Ishikawa (cell line): ENCODE results near the gene NNAT.

Source experiments
- CREB1 ChIP-seq: IDR thresholded peaks from 2 replicates; pipeline ENCODE4 v1.6.1; 2012; ENCODE audit warnings: low read depth
- EGR1 ChIP-seq: IDR thresholded peaks from 2 replicates; pipeline ENCODE4 v1.6.1; 2012
- EP300 ChIP-seq: IDR thresholded peaks from 2 replicates; pipeline ENCODE4 v1.6.1; 2012; ENCODE audit warnings: borderline replicate concordance
- FOXM1 ChIP-seq: IDR thresholded peaks from 2 replicates; pipeline ENCODE4 v1.6.1; 2012; ENCODE audit warnings: low read depth, borderline replicate concordance
- RAD21 ChIP-seq: IDR thresholded peaks from 2 replicates; pipeline ENCODE4 v1.6.1; 2012; ENCODE audit warnings: low read depth
- TEAD4 ChIP-seq: IDR thresholded peaks from 2 replicates; pipeline ENCODE4 v1.6.1; 2012
- TF ChIP-seq, protein P1 (sequence below): IDR thresholded peaks from 2 replicates; pipeline ENCODE4 v1.6.1; 2012

GRCh38 chr20:37537505-37537904 lies 16.5 kb downstream of the NNAT start:
- TF ChIP-seq EP300 (no peak), EGR1 (no peak), CREB1 (no peak), FOXM1 (no peak), RAD21 (no peak), TEAD4 (no peak)
- TF ChIP-seq, protein P1, sequence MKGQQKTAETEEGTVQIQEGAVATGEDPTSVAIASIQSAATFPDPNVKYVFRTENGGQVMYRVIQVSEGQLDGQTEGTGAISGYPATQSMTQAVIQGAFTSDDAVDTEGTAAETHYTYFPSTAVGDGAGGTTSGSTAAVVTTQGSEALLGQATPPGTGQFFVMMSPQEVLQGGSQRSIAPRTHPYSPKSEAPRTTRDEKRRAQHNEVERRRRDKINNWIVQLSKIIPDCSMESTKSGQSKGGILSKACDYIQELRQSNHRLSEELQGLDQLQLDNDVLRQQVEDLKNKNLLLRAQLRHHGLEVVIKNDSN: no peak
